Testis (tissue), 3 donors: ENCODE results near the gene PTGIS. TPM values are rescaled to one million over a fixed set of nuclear protein-coding genes. Genes with fewer than 3 reads are reported as not detected.

Experiments
- DNase-seq: peaks from one replicate; pipeline ENCODE4 v3.0.0-alpha.2; 2019
- H3K27ac ChIP-seq, 2 donors: fragments of 200-600 bp; sonication (generic); one replicate each; pipeline ENCODE4 v1.5.1; 2019
- H3K27me3 ChIP-seq: fragments of 200-600 bp; sonication (generic); one replicate; pipeline ENCODE4 v1.5.1; 2019
- H3K36me3 ChIP-seq: fragments of 200-600 bp; sonication (generic); one replicate; pipeline ENCODE4 v1.5.1; 2017; ENCODE audit warnings: low read depth; ENCODE audit errors: missing control alignments
- H3K4me1 ChIP-seq: fragments of 200-600 bp; sonication (generic); one replicate; pipeline ENCODE4 v1.5.1; 2019
- H3K4me3 ChIP-seq, 2 donors: fragments of 200-600 bp; sonication (generic); one replicate each; pipeline ENCODE4 v1.5.1; 2017 to 2019
- H3K9me3 ChIP-seq: fragments of 200-600 bp; sonication (generic); one replicate; pipeline ENCODE4 v1.5.1; 2017
- CTCF ChIP-seq, 3 experiments: fragments of 450-650 bp in 2 of 3; fragments of 200-600 bp in 1 of 3; sonication (generic) in 1 of 3; IDR thresholded peaks; one replicate each; pipeline ENCODE4 v1.5.1; 2016 to 2019; ENCODE audit warnings: antibody characterized with exemption in 3 of 3, mild to moderate bottlenecking in 2 of 3, moderate library complexity in 1 of 3
- POLR2A ChIP-seq: fragments of 450-650 bp; IDR thresholded peaks from one replicate; pipeline ENCODE4 v1.6.1; 2017; ENCODE audit warnings: antibody characterized with exemption, mild to moderate bottlenecking, moderate library complexity
- WGBS, 2 donors: methylation state at CpG; one replicate each; pipeline ENCODE4 v1.1.5; 2018; 5-methylcytosine and 5-hydroxymethylcytosine counted together
- intact Hi-C: fragments of 100-400 bp; cut with DNase I; formaldehyde crosslinking; loops from one replicate; pipeline ENCODE4 v1.15.1; 2023; ENCODE audit warnings: low total_unique reads
- polyA plus RNA-seq: library from polyadenylated mRNA; stranded (reverse); fragments of 350-450 nt; fragmentation: Illumina TruSeq; extraction: RNeasy Lipid Tissue Mini Kit (QIAGEN cat#74804); gene quantifications from one replicate; pipeline ENCODE4 v1.2.3, GENCODE V29; 2014; ENCODE audit warnings: low read depth, low replicate concordance; ENCODE audit not compliant: insufficient read depth
- total RNA-seq, 2 donors: library from RNA; depleted of rRNA; stranded (reverse); fragments of >200 nt; gene quantifications; one replicate each; pipeline ENCODE4 v1.2.3, GENCODE V29; 2016

PTGIS gene
- total and polyA plus RNA-seq, 3 donors from 2014 or later: 12.2 to 30.3 (median 13.0) TPM

GRCh38 chr20:49529470-49529869 lies 38.5 kb downstream of the PTGIS start:
- TF ChIP-seq CTCF (IDR thresholded peaks at IDR 0.05) (no peak), POLR2A (no peak)
- Histone ChIP-seq H3K4me1 (no peaks in the 10 kb centered on the region), H3K36me3 (no peaks in the 10 kb centered on the region), H3K27ac (no peak overlapping the region), H3K27me3 (no peaks in the 10 kb centered on the region), H3K9me3 (no peaks in the 10 kb centered on the region), H3K4me3 (no peak overlapping the region)
- intact Hi-C loops: no loop called here
- DNase-seq: no peak
- WGBS, 2 donors: 90 to 93% methylated on average over 5 of the region's 5 CpGs

DNA sequence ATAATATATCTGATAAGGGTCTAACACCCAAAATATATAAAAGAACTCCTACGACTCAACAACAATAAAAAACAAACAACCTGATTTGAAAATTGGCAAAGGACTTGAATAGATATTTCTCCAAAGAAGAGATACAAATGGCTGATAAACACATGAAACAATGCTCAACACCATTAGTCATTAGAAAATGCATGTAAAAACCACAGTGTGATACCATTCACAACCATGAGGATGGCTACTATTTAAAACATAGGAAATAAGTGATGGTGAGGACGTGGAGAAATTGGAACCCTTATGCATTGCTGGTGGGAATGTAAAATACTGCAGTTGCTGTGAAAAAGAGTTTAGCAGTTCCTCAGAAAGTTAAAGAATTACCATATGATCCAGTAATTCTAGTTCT lies 41.4 kb downstream of the PTGIS start:
- Histone ChIP-seq H3K9me3 (no peaks in the 10 kb centered on the region), H3K27me3 (no peaks in the 10 kb centered on the region), H3K27ac (no peak overlapping the region), H3K36me3 (no peaks in the 10 kb centered on the region), H3K4me1 (no peaks in the 10 kb centered on the region), H3K4me3 (no peak overlapping the region)
- no peak for TF ChIP-seq CTCF (IDR thresholded peaks at IDR 0.05)
- no peak for TF ChIP-seq POLR2A
- intact Hi-C loops: no loop called here
- no peak for DNase-seq
- WGBS, 2 donors: 92 to 93% methylated on average over 2 of the region's 2 CpGs

DNA sequence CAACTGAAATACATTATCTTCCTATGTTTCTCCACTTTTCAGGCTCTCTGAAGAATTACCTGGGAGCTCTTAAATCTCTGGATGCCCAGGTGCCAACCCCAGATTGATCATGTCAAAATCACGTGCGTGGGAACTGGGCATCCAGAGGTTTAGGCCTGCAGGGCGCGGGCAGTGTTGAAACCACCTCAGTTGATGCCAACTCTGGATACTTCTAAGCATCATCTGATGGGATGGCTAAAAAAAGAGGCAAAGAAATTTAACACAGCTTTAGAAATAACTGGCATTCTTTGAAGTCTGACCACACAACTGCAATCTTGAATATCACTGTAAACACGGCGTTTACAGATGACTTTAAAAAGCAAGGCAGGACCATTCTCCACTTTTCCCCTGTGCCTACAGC lies 41.9 kb downstream of the PTGIS start:
- DNase-seq: no peak
- intact Hi-C loops: no loop called here
- Histone ChIP-seq H3K4me3 (no peak overlapping the region), H3K4me1 (no peaks in the 10 kb centered on the region), H3K27me3 (no peaks in the 10 kb centered on the region), H3K9me3 (no peaks in the 10 kb centered on the region), H3K36me3 (no peaks in the 10 kb centered on the region), H3K27ac (no peak overlapping the region)
- WGBS, 2 donors: 92 to 94% methylated on average over 6 of the region's 6 CpGs
- no peak for TF ChIP-seq POLR2A
- no peak for TF ChIP-seq CTCF (IDR thresholded peaks at IDR 0.05)

DNA sequence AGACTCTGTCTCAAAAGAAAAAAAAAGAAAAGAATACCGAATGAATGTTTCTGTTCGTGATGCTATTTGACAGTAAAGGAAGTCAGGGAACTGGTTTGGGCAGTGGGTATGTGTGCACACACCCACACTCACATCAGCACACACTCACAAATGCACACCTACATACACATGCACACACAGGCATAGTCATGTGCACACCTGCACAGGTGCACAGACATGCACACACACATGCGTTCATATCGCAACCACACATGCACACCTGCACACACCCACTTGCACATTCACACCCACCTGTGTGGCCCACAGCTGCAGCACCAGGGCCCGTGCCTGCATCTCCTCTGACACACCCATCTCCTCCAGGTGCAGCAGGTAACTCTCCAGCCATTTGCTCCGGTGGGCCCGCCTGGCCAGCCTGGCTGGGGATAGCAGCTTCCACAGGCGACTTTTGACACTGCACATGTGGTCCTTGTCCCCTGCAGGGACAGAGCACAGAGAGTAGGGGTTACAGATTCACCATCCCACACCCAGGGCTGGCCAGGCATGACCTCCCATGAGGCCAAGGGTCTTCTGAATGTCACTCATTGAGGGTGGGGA lies 44.1 kb downstream of the PTGIS start:
- no peaks in the 10 kb centered on the region for H3K36me3 ChIP-seq
- no peaks in the 10 kb centered on the region for H3K4me1 ChIP-seq
- DNase-seq: no peak

More for the DNA sequence above, 44.1 kb downstream of the PTGIS start:
- H3K9me3 ChIP-seq: no peaks in the 10 kb centered on the region
- H3K27me3 ChIP-seq: no peaks in the 10 kb centered on the region
- WGBS, 2 donors: 97% methylated on average over 8 of the region's 8 CpGs
- no peak overlapping the region for H3K27ac ChIP-seq
- TF ChIP-seq CTCF (IDR thresholded peaks at IDR 0.05) (no peak), POLR2A (no peak)
- intact Hi-C loops: no loop called here
- no peak overlapping the region for H3K4me3 ChIP-seq
